GM18951 (cell line): ENCODE data around the gene RPS18.
"Not testable (repeated sequence)": the region's sequence is repeated elsewhere in the genome, so short reads cannot be mapped to it uniquely, and the experiment has no call there.

Source experiments
- POLR2A ChIP-seq: IDR thresholded peaks from 4 replicates; pipeline ENCODE4 v1.6.1; 2011; ENCODE audit warnings: mild to moderate bottlenecking; ENCODE audit not compliant: insufficient read length, insufficient read depth; ENCODE audit errors: extremely low read depth
- in situ Hi-C: fragments of 300-500 bp; cut with MboI; formaldehyde crosslinking; loops from one replicate; pipeline ENCODE4 v1.12.0; 2022; ENCODE audit warnings: low sequenced_read_pairs, mixed read lengths, inconsistent platforms; ENCODE audit not compliant: unreplicated experiment

The RPS18 gene

DNA sequence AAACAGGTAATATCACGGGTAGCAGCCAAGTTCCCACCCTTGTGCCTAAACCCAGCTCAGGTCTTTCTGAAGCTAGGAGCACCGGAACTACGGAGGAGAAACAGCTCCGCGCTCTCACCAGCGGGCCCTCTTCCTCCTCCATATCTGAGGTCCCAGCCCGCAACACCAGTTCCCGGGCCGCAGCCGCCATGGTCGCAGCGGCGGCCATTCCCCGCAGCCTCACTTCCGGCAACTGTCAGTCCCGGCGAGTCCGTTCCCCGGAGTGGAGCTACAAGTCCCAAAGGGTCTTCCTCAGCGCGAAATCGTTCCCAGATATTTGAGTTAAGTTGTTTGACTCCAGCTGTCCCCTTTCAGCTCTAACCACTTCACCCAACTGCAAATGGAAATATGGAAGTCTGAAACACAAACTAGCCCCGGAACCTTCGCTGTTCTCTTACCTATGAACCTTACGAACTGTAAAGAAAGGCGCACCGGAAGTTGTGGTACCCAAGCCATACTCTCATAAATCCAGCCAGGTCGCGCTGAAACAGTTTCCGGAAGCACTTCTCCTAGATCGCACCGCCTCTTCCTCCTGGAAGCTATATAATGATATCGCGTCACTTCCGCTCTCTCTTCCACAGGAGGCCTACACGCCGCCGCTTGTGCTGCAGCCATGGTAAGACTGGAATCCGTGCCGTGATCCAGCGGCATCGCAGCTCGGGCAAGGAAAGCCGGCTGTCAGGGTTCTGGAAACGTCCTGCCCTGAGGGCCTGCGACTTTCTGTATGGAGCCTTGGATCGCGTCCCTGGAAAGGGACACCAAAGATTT lies at the start of gene RPS18, which contains the start of gene VPS52:
TSS of gene RPS18 (plus strand) at position 608 of the 807 bp plus-strand sequence. CDS start at position 653, 45 bp downstream.
TSS of gene VPS52 (minus strand) at position 409 of the 807 bp plus-strand sequence. CDS start at position 208, 201 bp downstream.
- TF ChIP-seq POLR2A = peak; percentile 98
- in situ Hi-C loops = no loop called here

DNA sequence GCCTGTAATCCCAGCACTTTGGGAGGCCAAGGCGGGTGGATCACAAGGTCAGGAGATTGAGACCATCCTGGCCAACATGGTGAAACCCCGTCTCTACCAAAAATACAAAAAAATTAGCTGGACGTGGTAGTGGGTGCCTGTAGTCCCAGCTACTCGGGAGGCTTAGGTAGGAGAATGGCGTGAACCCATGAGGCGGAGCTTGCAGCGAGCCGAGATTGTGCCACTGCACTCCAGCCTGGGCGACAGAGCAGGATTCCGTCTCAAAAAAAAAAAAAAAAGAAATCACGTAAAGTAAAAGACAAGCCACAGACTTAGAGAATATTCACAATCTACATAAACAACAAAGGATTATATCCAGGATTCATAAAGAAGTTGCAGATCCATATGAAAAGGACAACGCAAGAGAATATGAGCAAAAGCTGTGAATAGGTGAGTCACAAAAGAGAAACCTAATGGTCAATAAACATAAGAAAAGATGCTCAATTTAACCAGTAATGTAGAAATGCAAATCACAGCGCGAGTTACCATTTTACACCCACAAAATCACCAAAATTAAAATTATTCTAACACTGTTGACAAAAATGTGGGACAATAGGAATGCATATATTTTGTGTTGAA lies 45.3 kb upstream of the RPS18 start:
- in situ Hi-C loops = not testable (repeated sequence)

GRCh38 chr6:33235221-33235634 lies 36.6 kb upstream of the RPS18 start:
- TF ChIP-seq POLR2A = no peak
- in situ Hi-C loops = no loop called here

GRCh38 chr6:33236328-33236727 lies 35.5 kb upstream of the RPS18 start:
- in situ Hi-C loops = no loop called here
- TF ChIP-seq POLR2A = no peak

DNA sequence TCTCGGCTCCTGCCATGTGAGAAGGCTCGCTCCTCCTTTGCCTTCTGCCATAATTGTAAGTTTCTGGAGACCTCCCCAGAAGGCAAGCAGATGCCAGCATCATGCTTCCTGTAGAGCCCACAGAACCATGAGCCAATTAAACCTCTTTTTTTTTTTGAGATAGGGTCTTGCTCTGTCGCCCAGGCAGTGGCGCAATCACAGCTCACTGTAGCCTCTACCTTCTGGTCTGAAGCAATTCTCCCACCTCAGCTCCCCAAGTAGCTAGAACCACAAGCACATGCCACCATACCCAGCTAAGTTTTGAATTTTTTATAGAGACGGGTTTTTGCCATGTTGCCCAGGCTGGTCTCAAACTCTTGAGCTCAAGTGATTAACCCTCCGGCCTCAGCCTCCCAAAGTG lies 35.0 kb upstream of the RPS18 start:
- TF ChIP-seq POLR2A = no peak

GRCh38 chr6:33237741-33238140 lies 34.1 kb upstream of the RPS18 start:
- in situ Hi-C loops = no loop called here
- no peak for TF ChIP-seq POLR2A

More for the DNA sequence above, 35.0 kb upstream of the RPS18 start:
- in situ Hi-C loops = no loop called here

DNA sequence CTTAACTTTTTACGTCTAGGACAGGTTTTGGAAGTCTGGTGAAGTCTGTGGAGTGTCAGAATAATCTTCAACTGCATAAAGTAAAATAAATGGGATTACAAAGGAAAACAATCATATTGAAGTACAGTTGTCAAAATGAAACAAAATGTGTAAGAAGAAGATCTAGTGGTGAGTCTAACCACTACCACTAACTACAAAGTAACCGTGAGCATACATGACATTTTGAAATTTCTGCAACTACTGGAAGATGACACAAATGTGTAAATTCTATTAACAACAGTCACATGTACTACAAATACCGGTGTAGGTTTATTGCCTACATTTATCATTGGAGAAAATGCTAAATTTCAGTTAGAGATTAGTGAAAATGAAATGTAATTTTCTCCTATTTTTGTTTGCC lies 29.9 kb upstream of the RPS18 start:
- in situ Hi-C loops = no loop called here
- TF ChIP-seq POLR2A = no peak

DNA sequence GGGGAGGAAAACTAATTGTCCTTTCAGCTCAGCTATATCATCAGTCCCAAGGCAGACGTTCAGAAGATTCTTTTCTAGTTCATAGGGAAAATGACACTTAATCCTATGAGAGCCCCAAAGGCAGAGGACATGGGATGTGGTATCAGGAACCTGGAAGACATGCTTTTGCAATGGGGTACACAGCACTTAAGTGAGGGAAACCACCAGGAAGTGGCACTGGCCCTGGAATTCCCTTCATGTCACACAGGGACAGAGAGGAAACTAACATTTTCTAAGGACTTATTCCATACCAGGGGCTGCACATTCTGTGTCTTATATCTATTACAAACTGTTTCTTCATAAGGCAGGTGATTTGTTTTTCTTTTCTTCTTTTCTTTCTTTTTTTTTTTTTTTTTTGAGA lies 28.4 kb upstream of the RPS18 start:
- in situ Hi-C loops = no loop called here
- no peak for TF ChIP-seq POLR2A

DNA sequence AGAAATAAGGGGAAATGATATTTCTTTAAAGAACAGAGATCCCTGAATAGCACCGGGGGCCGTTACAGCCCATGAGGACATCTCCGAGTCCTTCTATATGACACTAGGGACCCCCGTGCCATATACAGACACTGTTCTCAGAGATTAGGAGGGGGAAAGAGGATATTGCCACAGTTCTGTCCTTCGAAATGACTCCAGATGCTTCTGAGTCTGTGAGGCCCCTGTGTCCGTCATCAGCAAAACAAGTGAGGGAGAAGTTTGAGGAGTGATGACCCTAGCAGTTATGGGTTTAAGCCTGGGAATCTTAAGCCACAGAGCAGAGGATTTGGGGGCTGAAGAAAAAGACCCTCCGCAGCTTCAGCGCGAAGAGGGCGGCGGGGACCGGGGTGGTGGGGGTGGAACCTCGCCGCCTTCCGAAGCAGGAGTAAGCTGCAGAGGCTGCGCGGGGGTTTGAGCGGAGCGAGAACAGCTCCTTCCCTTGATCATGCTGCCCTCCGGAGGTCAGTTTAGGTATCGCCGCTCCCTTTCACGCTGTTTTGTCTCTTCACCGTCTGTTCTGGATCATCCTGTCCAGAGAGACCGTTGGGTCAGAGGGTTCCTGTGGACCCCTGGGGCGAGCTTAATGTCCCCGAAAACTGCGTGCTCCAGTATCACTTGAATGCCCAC lies 23.8 kb upstream of the RPS18 start:
- TF ChIP-seq POLR2A = no peak
- in situ Hi-C loops = no loop called here

DNA sequence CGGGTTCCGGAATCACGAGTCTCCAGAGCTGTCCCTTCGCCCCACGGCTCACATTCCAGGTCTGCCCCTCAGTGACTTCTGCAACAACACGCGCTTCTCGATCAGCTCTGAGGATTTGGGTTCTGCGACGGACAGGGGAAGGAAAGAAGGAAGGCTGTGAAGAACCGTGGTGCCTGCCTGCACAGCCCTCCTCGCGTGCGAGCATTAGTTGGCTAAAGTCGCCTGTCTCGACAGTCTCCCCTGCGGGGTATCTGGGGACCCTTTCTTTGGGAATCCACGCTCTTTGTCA lies 23.3 kb upstream of the RPS18 start:
- TF ChIP-seq POLR2A = no peak
- in situ Hi-C loops = no loop called here

- in situ Hi-C loops = no loop called here
- TF ChIP-seq POLR2A = peak; percentile 95
These were observed 22.7 kb upstream of the RPS18 start for GRCh38 chr6:33248932-33249731.

GRCh38 chr6:33249732-33250630 lies 21.9 kb upstream of the RPS18 start:
- TF ChIP-seq POLR2A = no peak
- in situ Hi-C loops = loop anchor here (5.0 kb wide), 1 partner anchor 88 kb away; no protein-coding TSS in a partner anchor
